ENCODE results near the gene ZBTB20. TPM values are rescaled to one million over a fixed set of nuclear protein-coding genes. Genes with fewer than 3 reads are reported as not detected.

Gene ZBTB20
- total and polyA plus RNA-seq, 12 donors: 2.8 to 167 (median 108) TPM

DNA sequence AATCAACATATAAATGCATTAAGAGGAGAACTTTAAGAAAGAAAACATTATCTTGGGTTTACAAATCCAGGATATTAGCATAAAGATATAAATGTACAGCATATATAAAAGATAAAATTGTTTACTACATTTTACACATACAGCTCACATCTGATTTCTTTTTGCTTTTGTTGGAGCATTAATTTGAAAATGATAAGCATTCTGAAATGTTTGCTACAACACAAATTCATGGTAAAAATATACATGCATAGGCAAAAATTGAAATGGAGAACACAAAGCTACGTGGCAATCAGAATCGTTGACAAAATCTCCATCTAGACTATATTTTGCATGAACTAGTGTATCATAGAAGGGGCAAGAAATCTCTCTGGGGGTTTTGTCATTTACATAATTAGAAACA is 694.2 kb downstream of the ZBTB20 start:
- no peaks in the 10 kb centered on the region for H3K36me3 ChIP-seq (replicated peaks in 1 of 2)
- H3K4me1 ChIP-seq (replicated peaks in 1 of 2): peaks cover 11 to 32% of the 10 kb centered on the region in 2 donors
- H3K4me3 ChIP-seq: no peak overlapping the region
- DNase-seq: no peak
- peak overlapping the region in 3 of 5 donors; percentile 18 to 85 (median 78) for H3K27ac ChIP-seq
- H3K9me3 ChIP-seq (replicated peaks in 1 of 3): no peaks in the 10 kb centered on the region
- TF ChIP-seq POLR2A (IDR thresholded peaks at IDR 0.05): no peak
- TF ChIP-seq, protein P1, sequence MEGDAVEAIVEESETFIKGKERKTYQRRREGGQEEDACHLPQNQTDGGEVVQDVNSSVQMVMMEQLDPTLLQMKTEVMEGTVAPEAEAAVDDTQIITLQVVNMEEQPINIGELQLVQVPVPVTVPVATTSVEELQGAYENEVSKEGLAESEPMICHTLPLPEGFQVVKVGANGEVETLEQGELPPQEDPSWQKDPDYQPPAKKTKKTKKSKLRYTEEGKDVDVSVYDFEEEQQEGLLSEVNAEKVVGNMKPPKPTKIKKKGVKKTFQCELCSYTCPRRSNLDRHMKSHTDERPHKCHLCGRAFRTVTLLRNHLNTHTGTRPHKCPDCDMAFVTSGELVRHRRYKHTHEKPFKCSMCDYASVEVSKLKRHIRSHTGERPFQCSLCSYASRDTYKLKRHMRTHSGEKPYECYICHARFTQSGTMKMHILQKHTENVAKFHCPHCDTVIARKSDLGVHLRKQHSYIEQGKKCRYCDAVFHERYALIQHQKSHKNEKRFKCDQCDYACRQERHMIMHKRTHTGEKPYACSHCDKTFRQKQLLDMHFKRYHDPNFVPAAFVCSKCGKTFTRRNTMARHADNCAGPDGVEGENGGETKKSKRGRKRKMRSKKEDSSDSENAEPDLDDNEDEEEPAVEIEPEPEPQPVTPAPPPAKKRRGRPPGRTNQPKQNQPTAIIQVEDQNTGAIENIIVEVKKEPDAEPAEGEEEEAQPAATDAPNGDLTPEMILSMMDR (IDR thresholded peaks at IDR 0.05): no peak
- no peaks in the 10 kb centered on the region for H3K27me3 ChIP-seq
- 47 to 61% (median 53%) methylated on average over 2 of the region's 2 CpGs for WGBS, 4 donors
- intact Hi-C loops (cut with DNase I): no loop called here

- peak overlapping the region; percentile 54 to 87 (median 73) for H3K27ac ChIP-seq
- no peaks in the 10 kb centered on the region for H3K27me3 ChIP-seq
- H3K4me3 ChIP-seq: no peak overlapping the region
- no peak for DNase-seq
- no peaks in the 10 kb centered on the region for H3K36me3 ChIP-seq (replicated peaks in 1 of 2)
- no peaks in the 10 kb centered on the region for H3K9me3 ChIP-seq (replicated peaks in 1 of 3)
- intact Hi-C loops (cut with DNase I): no loop called here
- TF ChIP-seq, protein P1 (IDR thresholded peaks at IDR 0.05): no peak
- no peak for TF ChIP-seq POLR2A (IDR thresholded peaks at IDR 0.05)
- H3K4me1 ChIP-seq (replicated peaks in 1 of 2): peaks cover 11 to 36% of the 10 kb centered on the region in 2 donors
- WGBS, 4 donors: 28 to 50% (median 42%) methylated on average over 1 of the region's 1 CpG
These were observed 694.8 kb downstream of the ZBTB20 start for GRCh38 chr3:114452256-114452655.

DNA sequence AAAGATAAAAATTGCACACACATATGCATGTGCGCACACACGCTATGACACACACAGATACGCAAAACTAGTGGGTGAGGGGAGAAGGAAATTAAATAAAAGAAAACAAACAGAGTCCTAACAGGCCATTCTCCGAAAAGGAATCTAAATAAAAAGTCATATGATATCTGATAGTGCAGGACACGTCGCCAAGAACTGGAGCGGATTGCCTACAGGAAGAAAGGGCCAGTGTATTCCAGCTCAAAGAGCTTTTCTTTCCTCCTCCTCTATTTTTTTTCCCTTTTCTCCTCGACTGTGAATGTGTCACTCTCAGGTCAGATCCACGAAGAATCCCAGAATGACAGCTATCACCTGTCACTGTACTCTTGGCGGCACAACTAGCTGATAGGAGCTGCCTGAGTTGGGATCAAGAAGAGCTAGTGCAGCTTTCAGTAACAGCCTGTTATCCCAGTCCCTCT is 695.5 kb downstream of the ZBTB20 start:
- H3K27me3 ChIP-seq: no peaks in the 10 kb centered on the region
- peak in 6 of 7 donors; percentile 22 to 66 (median 56) for DNase-seq
- TF ChIP-seq, protein P1 (IDR thresholded peaks at IDR 0.05): no peak
- TF ChIP-seq POLR2A (IDR thresholded peaks at IDR 0.05): peak; percentile 9 to 50
- WGBS, 4 donors: 11 to 23% (median 21%) methylated on average over 10 of the region's 10 CpGs
- peak overlapping the region; percentile 69 to 87 (median 85) for H3K27ac ChIP-seq
- no peaks in the 10 kb centered on the region for H3K36me3 ChIP-seq (replicated peaks in 1 of 2)
- H3K4me3 ChIP-seq: peak overlapping the region in 1 of 4 donors; percentile 37
- no peaks in the 10 kb centered on the region for H3K9me3 ChIP-seq (replicated peaks in 1 of 3)
- peaks cover 11 to 43% of the 10 kb centered on the region in 2 donors for H3K4me1 ChIP-seq (replicated peaks in 1 of 2)
- intact Hi-C loops (cut with DNase I): no loop called here

- TF ChIP-seq, protein P1 (IDR thresholded peaks at IDR 0.05): no peak
- TF ChIP-seq POLR2A (IDR thresholded peaks at IDR 0.05): no peak
- no peaks in the 10 kb centered on the region for H3K36me3 ChIP-seq (replicated peaks in 1 of 2)
- H3K9me3 ChIP-seq (replicated peaks in 1 of 3): no peaks in the 10 kb centered on the region
- peaks cover 11 to 48% of the 10 kb centered on the region in 2 donors for H3K4me1 ChIP-seq (replicated peaks in 1 of 2)
- peak overlapping the region in 1 of 4 donors; percentile 37 for H3K4me3 ChIP-seq
- intact Hi-C loops (cut with DNase I): no loop called here
- 6 to 30% (median 15%) methylated on average over 2 of the region's 2 CpGs for WGBS, 4 donors
- H3K27ac ChIP-seq: peak overlapping the region; percentile 69 to 87 (median 85)
- DNase-seq: peak in 3 of 7 donors; percentile 24 to 33 (median 33)
- no peaks in the 10 kb centered on the region for H3K27me3 ChIP-seq
These were observed 696.0 kb downstream of the ZBTB20 start for GRCh38 chr3:114451051-114451451.
